Fibroblast of the conjunctiva (primary cell): ENCODE measurements around the gene ISLR2.

Experiments used
- DNase-seq: peaks from one replicate; pipeline ENCODE4 v3.0.0-alpha.2; 2010; ENCODE audit warnings: low read depth

The ISLR2 gene

DNA sequence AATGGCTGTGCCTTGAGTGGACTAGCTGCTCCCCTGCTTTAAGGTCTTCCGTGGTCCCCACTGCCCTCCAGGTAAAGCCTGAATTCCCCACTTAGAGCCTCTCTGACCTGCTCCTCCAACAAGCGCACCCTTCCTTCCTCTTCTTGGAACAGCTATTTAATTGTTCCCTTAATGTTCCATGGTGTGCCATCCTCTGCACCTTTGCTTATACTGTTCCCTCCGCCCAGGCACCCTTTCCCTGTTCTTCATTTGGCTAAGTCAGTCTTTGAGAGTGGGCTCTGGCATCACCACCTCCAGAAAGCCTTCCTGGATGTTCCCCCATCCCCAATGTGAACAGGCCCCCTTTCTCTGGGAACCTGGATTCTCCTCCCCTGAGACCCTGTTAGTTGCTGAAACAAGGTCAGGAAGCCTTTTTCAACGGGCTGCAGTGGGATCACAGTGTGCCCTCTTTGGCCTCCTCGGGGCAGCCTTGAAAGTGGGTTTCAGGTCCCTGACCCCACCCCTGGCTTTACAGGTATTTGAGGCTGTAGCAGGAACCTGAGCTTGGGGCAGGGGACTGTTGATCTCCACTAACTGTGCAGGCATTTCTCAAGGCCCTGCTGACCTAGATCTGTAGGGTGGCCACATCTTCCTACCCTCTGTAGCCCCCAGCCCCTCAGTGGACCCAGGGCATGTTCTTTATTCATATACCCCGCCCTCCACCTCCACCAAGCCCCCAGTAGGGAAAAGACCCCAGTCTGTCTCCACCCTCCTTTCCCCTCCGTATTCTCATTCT lies 48.1 kb downstream of the ISLR2 start:
- no peak for DNase-seq

- peak; percentile 71 for DNase-seq
These were observed 48.9 kb downstream of the ISLR2 start for GRCh38 chr15:74179101-74179841.

DNA sequence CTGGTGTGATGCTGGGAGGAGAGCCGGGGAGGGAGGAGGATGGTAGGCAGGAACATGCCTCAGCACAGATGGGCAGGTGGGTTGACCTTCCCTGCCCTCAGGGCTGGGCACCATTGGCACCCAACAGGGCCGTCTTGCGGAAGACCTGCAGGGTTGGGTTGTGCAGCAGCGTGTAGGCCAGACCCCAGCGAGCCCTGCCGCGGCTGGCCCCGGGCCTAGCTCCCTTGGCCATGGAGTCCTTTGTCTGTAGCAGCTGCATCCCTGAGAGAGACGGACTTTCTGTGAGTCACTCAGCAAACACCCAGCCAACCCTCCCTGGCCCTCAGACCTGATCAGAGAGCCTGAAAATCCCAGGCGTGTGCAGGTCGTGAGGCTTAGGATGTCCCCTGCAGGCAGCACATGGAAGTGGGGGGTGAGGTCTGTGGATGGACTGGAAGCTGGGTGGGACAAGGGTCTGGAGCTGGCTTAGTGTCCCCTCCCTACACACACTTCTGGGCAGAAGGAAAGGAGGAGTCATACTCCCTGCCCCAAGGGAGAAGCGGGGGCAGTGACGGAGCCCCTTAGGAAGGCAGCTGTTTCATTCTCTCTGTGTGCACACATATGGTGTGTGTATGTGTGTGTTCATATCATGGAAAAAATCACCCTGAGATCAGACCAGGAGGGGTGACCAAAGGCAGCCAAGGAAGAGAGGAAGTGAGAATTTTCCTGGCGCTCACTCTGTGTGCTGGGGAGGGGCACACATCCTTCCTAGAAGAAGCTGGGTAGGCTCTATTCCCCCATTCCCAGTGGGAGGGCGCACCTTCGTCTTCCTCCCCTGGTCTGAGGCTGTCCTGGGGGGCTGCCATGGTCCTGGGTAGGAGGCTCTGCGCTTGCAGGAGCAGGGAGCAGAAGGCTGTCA lies 49.8 kb downstream of the ISLR2 start:
- no peak for DNase-seq

DNA sequence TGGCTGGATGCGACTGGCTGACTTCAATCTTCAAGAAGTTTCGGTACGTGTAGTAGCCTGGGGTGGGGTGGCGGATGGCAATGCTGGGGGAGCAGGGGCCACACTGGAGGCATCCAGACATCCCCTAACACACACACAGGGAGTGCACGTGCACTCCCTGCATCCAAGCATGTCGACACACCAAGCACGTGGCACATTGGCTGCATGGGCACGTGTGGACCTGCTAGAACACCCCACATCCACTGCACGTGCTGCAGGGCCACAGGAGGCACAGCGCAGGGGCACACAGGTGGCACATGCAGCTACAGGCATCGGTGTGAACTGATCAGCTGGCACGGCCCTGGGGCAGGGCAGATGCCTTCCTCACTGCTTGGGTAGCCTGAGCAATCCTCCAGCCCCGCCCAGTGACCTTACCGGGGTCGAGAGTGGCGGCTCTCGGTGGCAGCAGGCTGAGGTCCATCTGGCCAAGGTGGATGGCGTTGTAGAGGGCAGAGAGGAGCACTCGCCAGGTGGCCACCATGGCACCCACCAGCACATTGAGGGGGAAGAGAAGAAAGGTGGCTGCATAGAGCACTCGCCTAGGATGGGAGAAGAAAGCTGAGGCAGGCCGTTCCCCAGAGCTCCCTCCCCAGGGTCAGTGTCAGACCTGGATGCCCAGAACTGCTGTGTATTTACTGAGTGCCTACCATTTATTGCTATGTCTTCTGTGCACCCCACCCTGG lies 50.7 kb downstream of the ISLR2 start:
- no peak for DNase-seq

- no peak for DNase-seq
These were observed 51.7 kb downstream of the ISLR2 start for GRCh38 chr15:74182131-74182530.

DNA sequence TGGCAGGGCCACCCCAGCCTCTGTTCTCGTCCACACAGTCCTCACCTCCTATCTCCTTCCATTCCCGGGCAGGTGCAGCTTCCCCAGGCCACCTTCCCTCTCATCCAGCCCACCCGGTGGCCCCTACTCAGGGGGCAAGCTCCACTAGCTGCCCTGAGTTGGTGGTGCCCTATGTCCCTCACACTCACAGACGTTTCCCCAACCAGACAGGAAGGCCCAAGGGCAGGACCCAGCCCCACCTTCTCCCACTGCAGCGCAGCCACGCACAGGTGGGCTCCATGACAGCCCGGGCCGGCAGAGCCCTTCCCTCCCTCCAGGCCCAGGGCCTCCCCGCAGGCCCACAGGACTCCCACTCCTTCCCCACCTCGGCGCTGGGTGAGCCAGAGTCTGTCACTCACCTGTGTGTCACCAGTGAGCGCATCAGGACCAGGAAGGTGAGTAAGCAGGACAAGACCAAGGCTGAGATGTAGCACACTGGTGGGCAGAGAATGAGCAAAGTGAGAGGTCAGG lies 54.3 kb downstream of the ISLR2 start:
- no peak for DNase-seq

DNA sequence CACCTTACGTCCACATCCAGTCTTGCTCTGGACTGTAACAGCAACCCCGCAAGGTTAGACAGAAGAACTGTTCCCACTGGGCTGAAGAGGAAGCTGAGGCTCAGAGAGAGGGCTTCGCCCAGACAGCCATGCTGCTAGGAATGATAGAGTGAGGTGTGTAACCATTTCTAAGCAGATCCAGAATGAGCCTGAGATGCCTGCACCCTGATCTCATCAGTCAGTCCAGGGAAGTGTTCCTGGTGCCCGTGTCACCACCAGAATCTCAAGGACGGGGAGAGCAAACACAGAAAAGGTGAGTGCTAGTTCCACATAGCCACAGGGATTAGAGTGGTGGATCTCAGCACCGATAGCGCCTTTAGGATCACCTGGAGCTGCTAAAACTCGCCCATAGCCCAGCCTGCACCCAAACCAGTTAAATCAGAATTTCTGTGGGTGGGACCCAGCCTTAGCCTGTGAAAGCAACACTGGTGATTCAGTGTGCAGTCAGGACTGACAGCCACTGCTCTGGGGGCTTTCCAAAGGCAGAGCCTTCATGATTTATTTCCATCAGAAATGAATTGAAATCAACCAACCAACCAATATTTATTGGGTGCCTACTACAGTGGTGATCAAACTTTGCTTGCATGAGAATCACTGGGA lies 55.4 kb downstream of the ISLR2 start:
- DNase-seq, result no peak
